GM12864 (cell line): ENCODE measurements around the gene SNUPN.

ENCODE experiments used
- DNase-seq: peaks from one replicate; pipeline ENCODE4 v3.0.0-alpha.2; 2011; ENCODE audit warnings: low read depth
- H3K4me3 ChIP-seq: 2 replicates; pipeline ENCODE4 v1.5.1; 2011; ENCODE audit warnings: mild to moderate bottlenecking, low read depth, low read length, control low read depth
- CTCF ChIP-seq: IDR thresholded peaks from 2 replicates; pipeline ENCODE4 v1.5.1; 2011; ENCODE audit warnings: low read depth, mild to moderate bottlenecking, moderate library complexity, low read length, control low read depth, inconsistent platforms; ENCODE audit errors: missing control alignments

The SNUPN gene

GRCh38 chr15:75625542-75626347 is at the start of gene SNUPN:
Gene SNUPN (minus strand): TSS chr15:75625725. CDS start chr15:75621051, 4,674 bp downstream.
- peak within 1 kb of the TSS; percentile 87 for H3K4me3 ChIP-seq
- TF ChIP-seq CTCF: no peak
- peak; percentile 82 for DNase-seq

- no peak overlapping the region for H3K4me3 ChIP-seq
- no peak for DNase-seq
- TF ChIP-seq CTCF: no peak
Observed at GRCh38 chr15:75674366-75674765, 48.8 kb upstream of the SNUPN start.

GRCh38 chr15:75673426-75674235 is 48.1 kb upstream of the SNUPN start:
- no peak overlapping the region for H3K4me3 ChIP-seq
- TF ChIP-seq CTCF: no peak
- no peak for DNase-seq

GRCh38 chr15:75672646-75673425 is 47.3 kb upstream of the SNUPN start:
- no peak for TF ChIP-seq CTCF
- H3K4me3 ChIP-seq: no peak overlapping the region
- no peak for DNase-seq

GRCh38 chr15:75671730-75672602 is 46.4 kb upstream of the SNUPN start:
- no peak for DNase-seq
- no peak overlapping the region for H3K4me3 ChIP-seq
- no peak for TF ChIP-seq CTCF

- TF ChIP-seq CTCF: no peak
- no peak overlapping the region for H3K4me3 ChIP-seq
- DNase-seq: no peak
Observed at GRCh38 chr15:75669879-75670212, 44.3 kb upstream of the SNUPN start.
